DMS 273 (cell line): ENCODE results near the gene IFT122.
"Not testable (repeated sequence)": the region's sequence is repeated elsewhere in the genome, so short reads cannot be mapped to it uniquely, and the experiment has no call there.

Experiments used
- DNase-seq: peaks from one replicate; lab custom pipeline; 2025; ENCODE audit not compliant: unreplicated experiment; lab: John Stamatoyannopoulos, UW

IFT122 gene

GRCh38 chr3:129492691-129493090 lies 52.7 kb downstream of the IFT122 start:
- DNase-seq, result no peak

- no peak for DNase-seq
Observed at GRCh38 chr3:129493206-129493605, 53.2 kb downstream of the IFT122 start.

GRCh38 chr3:129494499-129494898 lies 54.5 kb downstream of the IFT122 start:
- not testable (repeated sequence) for DNase-seq

GRCh38 chr3:129495006-129495639 lies 55.1 kb downstream of the IFT122 start:
- not testable (repeated sequence) for DNase-seq

- DNase-seq, result not testable (repeated sequence)
Observed at GRCh38 chr3:129497876-129498275, 57.9 kb downstream of the IFT122 start.

- DNase-seq, result not testable (repeated sequence)
Observed at GRCh38 chr3:129498603-129499488, 58.8 kb downstream of the IFT122 start.

- not testable (repeated sequence) for DNase-seq
Observed at GRCh38 chr3:129499604-129500333, 59.7 kb downstream of the IFT122 start.

GRCh38 chr3:129500334-129500658 lies 60.3 kb downstream of the IFT122 start:
- DNase-seq, result no peak

- no peak for DNase-seq
Observed at GRCh38 chr3:129501630-129502029, 61.6 kb downstream of the IFT122 start.

GRCh38 chr3:129502641-129503408 lies 62.8 kb downstream of the IFT122 start:
- peak; percentile 81 for DNase-seq

- peak; percentile 71 for DNase-seq
Observed at GRCh38 chr3:129503471-129504291, 63.7 kb downstream of the IFT122 start.

- no peak for DNase-seq
Observed at GRCh38 chr3:129504471-129505100, 64.6 kb downstream of the IFT122 start.

- peak; percentile 88 for DNase-seq
Observed at GRCh38 chr3:129505341-129505740, 65.3 kb downstream of the IFT122 start.

GRCh38 chr3:129506231-129506742 lies 66.3 kb downstream of the IFT122 start:
- DNase-seq, result no peak

- DNase-seq, result peak; percentile 63
Observed at GRCh38 chr3:129507181-129507831, 67.3 kb downstream of the IFT122 start.

- DNase-seq, result no peak
Observed at GRCh38 chr3:129512595-129512994, 72.6 kb downstream of the IFT122 start.

GRCh38 chr3:129513705-129514104 lies 73.7 kb downstream of the IFT122 start:
- no peak for DNase-seq

- DNase-seq, result no peak
Observed at GRCh38 chr3:129514110-129514509, 74.1 kb downstream of the IFT122 start.

- DNase-seq, result no peak
Observed at GRCh38 chr3:129514563-129514962, 74.5 kb downstream of the IFT122 start.
